Upper lobe of right lung (tissue), 1 donor: Measurements from ENCODE around the gene TP63. TPM values are rescaled to one million over a fixed set of nuclear protein-coding genes. Genes with fewer than 3 reads are reported as not detected.
"Not testable (repeated sequence)": the region's sequence is repeated elsewhere in the genome, so short reads cannot be mapped to it uniquely, and the experiment has no call there.

Experiments used
- ATAC-seq: fragments of 200-7000 bp; cut with Tn5 transposase; one replicate; pipeline ENCODE4 v1.9.1; 2020; ENCODE audit warnings: mild to moderate bottlenecking, moderate library complexity
- DNase-seq: peaks from one replicate; pipeline ENCODE4 v3.0.0-alpha.2; 2020
- H3K27ac ChIP-seq: fragments of 200-600 bp; one replicate; pipeline ENCODE4 v1.8.0; 2022
- H3K27me3 ChIP-seq: fragments of 200-600 bp; one replicate; pipeline ENCODE4 v1.8.0; 2022; ENCODE audit warnings: mild to moderate bottlenecking
- H3K36me3 ChIP-seq: fragments of 200-600 bp; one replicate; pipeline ENCODE4 v1.8.0; 2022
- H3K4me1 ChIP-seq: fragments of 200-600 bp; one replicate; pipeline ENCODE4 v1.8.0; 2022
- H3K4me3 ChIP-seq: fragments of 200-600 bp; one replicate; pipeline ENCODE4 v1.8.0; 2022; ENCODE audit warnings: mild to moderate bottlenecking
- H3K9me3 ChIP-seq: fragments of 200-600 bp; one replicate; pipeline ENCODE4 v1.8.0; 2022
- CTCF ChIP-seq: fragments of 200-600 bp; IDR thresholded peaks from one replicate; pipeline ENCODE4 v1.8.0; 2022; ENCODE audit warnings: antibody characterized with exemption
- intact Hi-C: fragments of 100-400 bp; cut with DNase I; formaldehyde crosslinking; loops from one replicate; pipeline ENCODE4 v1.11.0; 2022
- total RNA-seq: library from RNA; stranded (reverse); fragmentation: NEBNext Ultra II Directional; extraction: Animal tissue kit (Norgen Biotek cat#: 25700); gene quantifications from one replicate; pipeline ENCODE4 v1.2.1, GENCODE V29; 2021
- donor health status: DM: no; HTN: yes; CAD: no; lungs with severe emphysema.

The TP63 gene
- total RNA-seq, 1 donor from 2014 or later, result 1.3 TPM

- no peaks in the 10 kb centered on the region for H3K27me3 ChIP-seq
- H3K4me1 ChIP-seq, result no peaks in the 10 kb centered on the region
- no peaks in the 10 kb centered on the region for H3K36me3 ChIP-seq
- no peak overlapping the region for H3K4me3 ChIP-seq
- DNase-seq, result no peak
- intact Hi-C loops, result no loop called here
- ATAC-seq, result no peak
- TF ChIP-seq CTCF, result no peak
- H3K9me3 ChIP-seq, result no peaks in the 10 kb centered on the region
- no peak overlapping the region for H3K27ac ChIP-seq
Measured at GRCh38 chr3:189598530-189599225, 32.5 kb upstream of the TP63 start.

- Histone ChIP-seq H3K27me3 (no peaks in the 10 kb centered on the region), H3K4me3 (no peak overlapping the region), H3K36me3 (no peaks in the 10 kb centered on the region), H3K9me3 (no peaks in the 10 kb centered on the region), H3K4me1 (no peaks in the 10 kb centered on the region), H3K27ac (no peak overlapping the region)
- DNase-seq (no peak), ATAC-seq (no peak)
- no peak for TF ChIP-seq CTCF
- intact Hi-C loops, result no loop called here
Measured at GRCh38 chr3:189602471-189602870, 28.7 kb upstream of the TP63 start.

GRCh38 chr3:189605717-189606116, 25.5 kb upstream of the TP63 start:
- H3K27ac ChIP-seq, result no peak overlapping the region
- no peaks in the 10 kb centered on the region for H3K4me1 ChIP-seq
- DNase-seq (no peak), ATAC-seq (no peak)
- no peaks in the 10 kb centered on the region for H3K27me3 ChIP-seq
- no peak overlapping the region for H3K4me3 ChIP-seq
- no peak for TF ChIP-seq CTCF
- intact Hi-C loops, result no loop called here
- H3K9me3 ChIP-seq, result no peaks in the 10 kb centered on the region
- H3K36me3 ChIP-seq, result no peaks in the 10 kb centered on the region

- H3K4me3 ChIP-seq, result no peak overlapping the region
- intact Hi-C loops, result no loop called here
- ATAC-seq (no peak), DNase-seq (no peak)
- H3K4me1 ChIP-seq, result no peaks in the 10 kb centered on the region
- TF ChIP-seq CTCF, result no peak
- no peaks in the 10 kb centered on the region for H3K9me3 ChIP-seq
- no peak overlapping the region for H3K27ac ChIP-seq
- H3K27me3 ChIP-seq, result no peaks in the 10 kb centered on the region
- H3K36me3 ChIP-seq, result no peaks in the 10 kb centered on the region
Measured at GRCh38 chr3:189606774-189607173, 24.4 kb upstream of the TP63 start.

GRCh38 chr3:189612641-189613040, 18.5 kb upstream of the TP63 start:
- H3K27me3 ChIP-seq, result not testable (repeated sequence)

GRCh38 chr3:189613122-189613521, 18.1 kb upstream of the TP63 start:
- no peak for ATAC-seq
- no peak for TF ChIP-seq CTCF

More at GRCh38 chr3:189612641-189613040, 18.5 kb upstream of the TP63 start:
- ATAC-seq, H3K36me3 ChIP-seq, DNase-seq, H3K9me3 ChIP-seq, intact Hi-C loops, H3K4me1 ChIP-seq, H3K4me3 ChIP-seq, H3K27ac ChIP-seq: not testable (repeated sequence)

More at GRCh38 chr3:189613122-189613521, 18.1 kb upstream of the TP63 start:
- Histone ChIP-seq H3K4me1 (no peaks in the 10 kb centered on the region), H3K27ac (no peak overlapping the region), H3K27me3 (no peaks in the 10 kb centered on the region), H3K9me3 (no peaks in the 10 kb centered on the region), H3K4me3 (no peak overlapping the region), H3K36me3 (no peaks in the 10 kb centered on the region)
- intact Hi-C loops, result no loop called here
- no peak for DNase-seq
